Epithelial cell of esophagus (primary cell): ENCODE data around the gene PTPRN2.
"Not testable (repeated sequence)": the region's sequence is repeated elsewhere in the genome, so short reads cannot be mapped to it uniquely, and the experiment has no call there.

Experiments
- DNase-seq: peaks from one replicate; pipeline ENCODE4 v3.0.0; 2010; ENCODE audit warnings: low read depth
- H3K4me3 ChIP-seq: 2 replicates; pipeline ENCODE4 v1.5.1; 2011; ENCODE audit warnings: mild to moderate bottlenecking, low read length, control low read depth
- CTCF ChIP-seq: IDR thresholded peaks from 2 replicates; pipeline ENCODE4 v1.5.1; 2011; ENCODE audit warnings: low read depth, mild to moderate bottlenecking, low read length, control low read depth, inconsistent platforms; ENCODE audit not compliant: insufficient read depth; ENCODE audit errors: missing control alignments

PTPRN2 gene

GRCh38 chr7:157923903-157924630 is 663.6 kb downstream of the PTPRN2 start:
- no peak for TF ChIP-seq CTCF
- no peak for DNase-seq
- no peak overlapping the region for H3K4me3 ChIP-seq

DNA sequence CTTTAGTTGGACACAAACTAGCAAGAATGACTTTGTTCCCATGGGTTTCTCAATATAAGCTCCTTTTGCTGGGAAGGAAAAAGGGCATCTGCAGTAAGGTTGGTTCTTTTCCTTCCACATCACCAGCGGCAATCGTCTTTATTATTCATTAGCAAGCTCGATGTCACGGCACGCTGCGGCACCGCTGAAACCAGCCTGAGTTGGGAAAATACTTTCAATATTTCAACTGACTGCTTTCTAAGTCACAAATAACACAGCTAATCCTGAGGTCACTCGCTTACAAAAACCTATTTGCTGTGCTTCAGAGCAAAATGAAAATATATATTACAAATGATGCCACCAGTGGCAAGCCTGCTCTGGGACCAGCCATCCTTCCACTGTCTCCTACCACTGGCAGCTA is 665.0 kb downstream of the PTPRN2 start:
- no peak overlapping the region for H3K4me3 ChIP-seq
- DNase-seq: no peak
- no peak for TF ChIP-seq CTCF

- no peak for TF ChIP-seq CTCF
- DNase-seq: no peak
- H3K4me3 ChIP-seq: no peak overlapping the region
These were observed 669.1 kb downstream of the PTPRN2 start for GRCh38 chr7:157918326-157919080.

- no peak for TF ChIP-seq CTCF
- H3K4me3 ChIP-seq: no peak overlapping the region
- no peak for DNase-seq
These were observed 670.5 kb downstream of the PTPRN2 start for GRCh38 chr7:157916946-157917640.

- DNase-seq: no peak
- no peak for TF ChIP-seq CTCF
- no peak overlapping the region for H3K4me3 ChIP-seq
These were observed 677.2 kb downstream of the PTPRN2 start for GRCh38 chr7:157910446-157910845.

DNA sequence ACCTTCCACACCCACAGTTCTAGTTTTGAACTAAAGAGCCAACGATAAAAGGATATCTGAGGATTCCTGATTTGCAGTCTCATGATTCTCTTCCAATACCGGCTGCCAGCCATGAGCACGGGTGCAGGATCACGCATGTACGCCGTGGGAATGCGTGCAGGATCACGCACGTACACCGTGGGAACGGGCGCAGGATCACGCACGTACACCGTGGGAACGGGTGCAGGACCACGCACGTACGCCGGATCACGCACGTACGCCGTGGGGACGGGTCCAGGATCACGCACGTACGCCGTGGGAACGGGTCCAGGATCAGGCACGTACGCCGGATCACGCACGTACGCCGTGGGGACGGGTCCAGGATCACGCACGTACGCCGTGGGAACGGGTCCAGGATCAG is 677.6 kb downstream of the PTPRN2 start:
- DNase-seq, H3K4me3 ChIP-seq: not testable (repeated sequence)

- DNase-seq: no peak
- TF ChIP-seq CTCF: no peak
- no peak overlapping the region for H3K4me3 ChIP-seq
These were observed 678.3 kb downstream of the PTPRN2 start for GRCh38 chr7:157909370-157909769.
